Panc1 (cell line): ENCODE measurements around the gene LRRC1.

Experiments used
- CTCF ChIP-seq: fragments of 450-650 bp; IDR thresholded peaks from 2 replicates; pipeline ENCODE4 v1.5.1; 2017; ENCODE audit warnings: mild to moderate bottlenecking
- POLR2AphosphoS5 ChIP-seq: IDR thresholded peaks from 2 replicates; pipeline ENCODE4 v1.6.1; 2012; ENCODE audit warnings: mild to moderate bottlenecking, low read depth, low read length, moderate library complexity
- SIN3A ChIP-seq: IDR thresholded peaks from 2 replicates; pipeline ENCODE4 v1.6.1; 2012; ENCODE audit warnings: low read depth, mild to moderate bottlenecking, low read length, moderate library complexity, borderline replicate concordance; ENCODE audit not compliant: insufficient read depth
- TCF7L2 ChIP-seq: IDR thresholded peaks from 2 replicates; pipeline ENCODE4 v1.6.1; 2011; ENCODE audit warnings: mild to moderate bottlenecking, low read depth, low read length, inconsistent platforms
- TF ChIP-seq, protein P1 (sequence below), 2 experiments: IDR thresholded peaks; 2 replicates each; pipeline ENCODE4 v1.6.1; 2011 to 2012; ENCODE audit warnings: low read depth in 2 of 2, control low read depth in 1 of 2, low read length in 1 of 2, mild to moderate bottlenecking in 1 of 2, moderate library complexity in 1 of 2; ENCODE audit not compliant: insufficient read depth in 1 of 2

- TF ChIP-seq CTCF = no peak
- TF ChIP-seq SIN3A = no peak
- TF ChIP-seq POLR2AphosphoS5 = no peak
- TF ChIP-seq, protein P1, sequence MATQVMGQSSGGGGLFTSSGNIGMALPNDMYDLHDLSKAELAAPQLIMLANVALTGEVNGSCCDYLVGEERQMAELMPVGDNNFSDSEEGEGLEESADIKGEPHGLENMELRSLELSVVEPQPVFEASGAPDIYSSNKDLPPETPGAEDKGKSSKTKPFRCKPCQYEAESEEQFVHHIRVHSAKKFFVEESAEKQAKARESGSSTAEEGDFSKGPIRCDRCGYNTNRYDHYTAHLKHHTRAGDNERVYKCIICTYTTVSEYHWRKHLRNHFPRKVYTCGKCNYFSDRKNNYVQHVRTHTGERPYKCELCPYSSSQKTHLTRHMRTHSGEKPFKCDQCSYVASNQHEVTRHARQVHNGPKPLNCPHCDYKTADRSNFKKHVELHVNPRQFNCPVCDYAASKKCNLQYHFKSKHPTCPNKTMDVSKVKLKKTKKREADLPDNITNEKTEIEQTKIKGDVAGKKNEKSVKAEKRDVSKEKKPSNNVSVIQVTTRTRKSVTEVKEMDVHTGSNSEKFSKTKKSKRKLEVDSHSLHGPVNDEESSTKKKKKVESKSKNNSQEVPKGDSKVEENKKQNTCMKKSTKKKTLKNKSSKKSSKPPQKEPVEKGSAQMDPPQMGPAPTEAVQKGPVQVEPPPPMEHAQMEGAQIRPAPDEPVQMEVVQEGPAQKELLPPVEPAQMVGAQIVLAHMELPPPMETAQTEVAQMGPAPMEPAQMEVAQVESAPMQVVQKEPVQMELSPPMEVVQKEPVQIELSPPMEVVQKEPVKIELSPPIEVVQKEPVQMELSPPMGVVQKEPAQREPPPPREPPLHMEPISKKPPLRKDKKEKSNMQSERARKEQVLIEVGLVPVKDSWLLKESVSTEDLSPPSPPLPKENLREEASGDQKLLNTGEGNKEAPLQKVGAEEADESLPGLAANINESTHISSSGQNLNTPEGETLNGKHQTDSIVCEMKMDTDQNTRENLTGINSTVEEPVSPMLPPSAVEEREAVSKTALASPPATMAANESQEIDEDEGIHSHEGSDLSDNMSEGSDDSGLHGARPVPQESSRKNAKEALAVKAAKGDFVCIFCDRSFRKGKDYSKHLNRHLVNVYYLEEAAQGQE (IDR thresholded peaks at IDR 0.05; ENCODE audit: insufficient read depth in 1 of 2, low read depth in 2 of 2, low read length in 1 of 2) = no peak
- TF ChIP-seq TCF7L2 = no peak
These were observed 40.5 kb upstream of the LRRC1 start for GRCh38 chr6:53754330-53754729.
